OCI-M1 (cell line): Measurements from ENCODE around the gene GPBP1L1.

Experiments
- DNase-seq: peaks from one replicate; lab custom pipeline; 2025; lab: John Stamatoyannopoulos, UW

GPBP1L1 gene

GRCh38 chr1:45589861-45590260 is 96.5 kb downstream of the GPBP1L1 start:
- no peak for DNase-seq

- no peak for DNase-seq
Measured at GRCh38 chr1:45586769-45587168, 99.6 kb downstream of the GPBP1L1 start.

- no peak for DNase-seq
Measured at GRCh38 chr1:45585496-45586075, 100.7 kb downstream of the GPBP1L1 start.

- DNase-seq = no peak
Measured at GRCh38 chr1:45585110-45585426, 101.3 kb downstream of the GPBP1L1 start.

GRCh38 chr1:45584351-45585109 is 101.8 kb downstream of the GPBP1L1 start:
- peak; percentile 95 for DNase-seq

GRCh38 chr1:45583666-45584350 is 102.5 kb downstream of the GPBP1L1 start, which contains the start of gene NASP:
NASP (plus strand) TSS chr1:45584041; CDS start chr1:45584147, 106 bp downstream.
- peak; percentile 95 for DNase-seq

- peak; percentile 99 for DNase-seq
Measured at GRCh38 chr1:45583264-45583665, 103.1 kb downstream of the GPBP1L1 start.
